CD4-positive, alpha-beta memory T cell (primary cell): ENCODE data around the gene SPAG9. TPM values are rescaled to one million over a fixed set of nuclear protein-coding genes. Genes with fewer than 3 reads are reported as not detected.

ENCODE experiments used
- CTCF ChIA-PET: fragments of 350-600 bp; sonication (Branson Sonifier 250); formaldehyde crosslinking; loops from one replicate; lab custom pipeline; 2021; ENCODE audit warnings: inconsistent platforms; ENCODE audit not compliant: partially characterized antibody; lab: Charles Lee
- POLR2A ChIA-PET: fragments of 350-600 bp; sonication (Branson Sonifier 250); formaldehyde crosslinking; loops from one replicate; lab custom pipeline; 2021; ENCODE audit not compliant: partially characterized antibody; lab: Charles Lee
- DNase-seq, 5 donors: peaks; one replicate each; pipeline versions ENCODE4 v3.0.0 to v3.0.0-alpha.2; 2020 to 2022; ENCODE audit warnings: mixed read lengths in 1 of 5
- H3K27ac ChIP-seq: one replicate; pipeline ENCODE4 v1.7.0; 2013; ENCODE audit warnings: low read depth, low read length
- H3K27me3 ChIP-seq: 2 replicates; pipeline ENCODE4 v1.7.0; 2013; ENCODE audit warnings: mild to moderate bottlenecking, low read length, moderate library complexity; ENCODE audit not compliant: insufficient read depth
- H3K36me3 ChIP-seq: 2 replicates; pipeline ENCODE4 v1.7.0; 2013; ENCODE audit warnings: mild to moderate bottlenecking, low read length, moderate library complexity; ENCODE audit not compliant: insufficient read depth
- H3K4me1 ChIP-seq: 2 replicates; pipeline ENCODE4 v1.7.0; 2013; ENCODE audit warnings: mild to moderate bottlenecking, low read length, moderate library complexity; ENCODE audit not compliant: insufficient read depth
- H3K4me3 ChIP-seq, 2 donors: one replicate each; pipeline ENCODE4 v1.7.0; 2013; ENCODE audit warnings: low read length in 2 of 2, mild to moderate bottlenecking in 1 of 2
- H3K9me3 ChIP-seq, 2 donors: one replicate each; pipeline ENCODE4 v1.7.0; 2013; ENCODE audit warnings: low read length in 2 of 2, control low read depth in 1 of 2; ENCODE audit not compliant: control insufficient read depth in 1 of 2
- H3K27ac Mint-ChIP-seq, 7 donors: one replicate each; pipeline ENCODE4 v1.8.0; 2020 to 2021; ENCODE audit warnings: mixed read lengths in 7 of 7, mild to moderate bottlenecking in 6 of 7, inconsistent platforms in 3 of 7, moderate library complexity in 3 of 7
- H3K27me3 Mint-ChIP-seq, 2 donors: one replicate each; pipeline ENCODE4 v1.8.0; 2020 to 2021; ENCODE audit warnings: mixed read lengths in 2 of 2
- H3K36me3 Mint-ChIP-seq, 2 donors: one replicate each; pipeline ENCODE4 v1.8.0; 2020 to 2021; ENCODE audit warnings: mixed read lengths in 2 of 2, inconsistent platforms in 1 of 2, mild to moderate bottlenecking in 1 of 2
- H3K4me1 Mint-ChIP-seq, 4 donors: one replicate each; pipeline ENCODE4 v1.8.0; 2020 to 2021; ENCODE audit warnings: mixed read lengths in 4 of 4, mild to moderate bottlenecking in 1 of 4
- H3K4me3 Mint-ChIP-seq, 8 donors: one replicate each; pipeline ENCODE4 v1.8.0; 2020 to 2021; ENCODE audit warnings: mixed read lengths in 8 of 8, mild to moderate bottlenecking in 7 of 8, moderate library complexity in 6 of 8, inconsistent platforms in 3 of 8
- H3K9me3 Mint-ChIP-seq, 8 donors: one replicate each; pipeline ENCODE4 v1.8.0; 2020 to 2021; ENCODE audit warnings: mixed read lengths in 8 of 8, mild to moderate bottlenecking in 5 of 8, inconsistent platforms in 3 of 8, moderate library complexity in 1 of 8
- intact Hi-C: fragments of 100-400 bp; cut with micrococcal nuclease; formaldehyde crosslinking; loops from one replicate; pipeline ENCODE4 v1.15.1; 2023
- polyA plus RNA-seq, 2 donors: library from polyadenylated mRNA; unstranded; fragments of 300-500 nt; fragmentation: Illumina TruSeq; gene quantifications; one replicate each; pipeline ENCODE4 v1.2.3, GENCODE V29; 2021
- total RNA-seq, 2 experiments: library from RNA; stranded (reverse); gene quantifications; one replicate each; pipeline ENCODE4 v1.2.3, GENCODE V29; 2021

The SPAG9 gene
- total and polyA plus RNA-seq, 4 experiments from 2014 or later = 3.2 to 62.3 (median 36.0) TPM

- Mint-ChIP-seq H3K27ac (peak overlapping the region in 1 of 7 donors; percentile 19), H3K9me3 (no peaks in the 10 kb centered on the region), H3K27me3 (no peaks in the 10 kb centered on the region), H3K4me3 (no peak overlapping the region), H3K4me1 (peaks cover 6 to 22% (median 13%) of the 10 kb centered on the region in 4 donors), H3K36me3 (peaks cover 2 to 5% of the 10 kb centered on the region in 2 donors)
- no peaks in the 10 kb centered on the region for H3K9me3 ChIP-seq
- intact Hi-C loops = loop anchor here (1.0 to 10.0 kb wide), 2 partner anchors 56 to 202 kb away; no protein-coding TSS in a partner anchor
- ChIA-PET POLR2A (interaction anchor here (0.6 to 1.7 kb wide), 3 partner anchors 13 to 96 kb away, joined by 3 to 6 read pairs (median 5); partner anchors contain the start of genes NME1 and SPAG9), CTCF (interaction anchor here (0.6 to 6.3 kb wide), 8 partner anchors 8 to 229 kb away, joined by 3 to 51 read pairs (median 4); no protein-coding TSS in a partner anchor)
- no peaks in the 10 kb centered on the region for H3K27me3 ChIP-seq
- H3K27ac ChIP-seq = no peak overlapping the region
- peak; percentile 31 to 49 (median 43) for DNase-seq
- no peaks in the 10 kb centered on the region for H3K4me1 ChIP-seq
- no peaks in the 10 kb centered on the region for H3K36me3 ChIP-seq
- no peak overlapping the region for H3K4me3 ChIP-seq
Observed at GRCh38 chr17:51056813-51057510, 63.7 kb downstream of the SPAG9 start.

GRCh38 chr17:51054748-51055147 is 65.9 kb downstream of the SPAG9 start:
- ChIA-PET POLR2A (no interaction called here), CTCF (interaction anchor here (6.3 kb wide), 1 partner anchor 53 kb away, joined by 51 read pairs; no protein-coding TSS in a partner anchor)
- H3K9me3 ChIP-seq = no peaks in the 10 kb centered on the region
- H3K27me3 ChIP-seq = no peaks in the 10 kb centered on the region
- H3K36me3 ChIP-seq = no peaks in the 10 kb centered on the region
- Mint-ChIP-seq H3K27me3 (no peaks in the 10 kb centered on the region), H3K4me1 (peaks cover 6 to 18% (median 12%) of the 10 kb centered on the region in 4 donors), H3K9me3 (no peaks in the 10 kb centered on the region), H3K36me3 (peaks cover 2 to 6% of the 10 kb centered on the region in 2 donors), H3K27ac (no peak overlapping the region), H3K4me3 (no peak overlapping the region)
- intact Hi-C loops = loop anchor here (10.0 kb wide), 1 partner anchor 200 kb away; no protein-coding TSS in a partner anchor
- H3K27ac ChIP-seq = no peak overlapping the region
- no peaks in the 10 kb centered on the region for H3K4me1 ChIP-seq
- no peak overlapping the region for H3K4me3 ChIP-seq
- no peak for DNase-seq

GRCh38 chr17:51052235-51052634 is 68.4 kb downstream of the SPAG9 start:
- Histone ChIP-seq H3K4me1 (peaks cover 14% of the 10 kb centered on the region), H3K4me3 (no peak overlapping the region), H3K27ac (no peak overlapping the region), H3K9me3 (no peaks in the 10 kb centered on the region), H3K36me3 (no peaks in the 10 kb centered on the region), H3K27me3 (no peaks in the 10 kb centered on the region)
- Mint-ChIP-seq H3K9me3 (no peaks in the 10 kb centered on the region), H3K27ac (no peak overlapping the region), H3K4me3 (no peak overlapping the region), H3K36me3 (peaks cover 2 to 6% of the 10 kb centered on the region in 2 donors), H3K4me1 (peaks cover 0 to 12% (median 10%) of the 10 kb centered on the region in 4 donors), H3K27me3 (no peaks in the 10 kb centered on the region)
- DNase-seq = no peak
- ChIA-PET CTCF (interaction anchor here (1.0 kb wide), 1 partner anchor 48 kb away, joined by 3 read pairs; no protein-coding TSS in a partner anchor), POLR2A (no interaction called here)
- intact Hi-C loops = loop anchor here (10.0 kb wide), 1 partner anchor 197 kb away; no protein-coding TSS in a partner anchor

- H3K27ac Mint-ChIP-seq = peak overlapping the region in 1 of 7 donors; percentile 70
- no peak overlapping the region for H3K4me3 Mint-ChIP-seq
- H3K27me3 Mint-ChIP-seq = no peaks in the 10 kb centered on the region
- intact Hi-C loops = loop anchor here (10.0 kb wide), 1 partner anchor 196 kb away; no protein-coding TSS in a partner anchor
- ChIA-PET CTCF (no interaction called here), POLR2A (no interaction called here)
- no peak overlapping the region for H3K27ac ChIP-seq
- H3K36me3 Mint-ChIP-seq = peaks cover 2 to 6% of the 10 kb centered on the region in 2 donors
- peaks cover 0 to 6% (median 4%) of the 10 kb centered on the region in 4 donors for H3K4me1 Mint-ChIP-seq
- no peaks in the 10 kb centered on the region for H3K9me3 Mint-ChIP-seq
- H3K4me3 ChIP-seq = no peak overlapping the region
- no peaks in the 10 kb centered on the region for H3K36me3 ChIP-seq
- H3K27me3 ChIP-seq = no peaks in the 10 kb centered on the region
- no peaks in the 10 kb centered on the region for H3K9me3 ChIP-seq
- H3K4me1 ChIP-seq = peaks cover 14% of the 10 kb centered on the region
- DNase-seq = no peak
Observed at GRCh38 chr17:51050291-51051033, 70.2 kb downstream of the SPAG9 start.

- peaks cover 0 to 1% of the 10 kb centered on the region in 2 donors for H3K36me3 Mint-ChIP-seq
Observed at GRCh38 chr17:51046514-51047384, 73.9 kb downstream of the SPAG9 start.

GRCh38 chr17:51046046-51046445 is 74.6 kb downstream of the SPAG9 start:
- ChIA-PET CTCF (interaction anchor here (1.1 to 1.8 kb wide), 6 partner anchors 11 to 107 kb away, joined by 4 to 7 read pairs (median 4); partner anchors contain the start of gene NME1), POLR2A (no interaction called here)

More at GRCh38 chr17:51046514-51047384, 73.9 kb downstream of the SPAG9 start:
- no peak for DNase-seq
- H3K27ac ChIP-seq = no peak overlapping the region
- peaks cover 0 to 9% (median 5%) of the 10 kb centered on the region in 4 donors for H3K4me1 Mint-ChIP-seq
- CTCF ChIA-PET = interaction anchor here (1.0 to 1.8 kb wide), 7 partner anchors 10 to 107 kb away, joined by 3 to 7 read pairs (median 4); partner anchors contain the start of gene NME1
- H3K4me1 ChIP-seq = peaks cover 14% of the 10 kb centered on the region
- H3K27me3 Mint-ChIP-seq = no peaks in the 10 kb centered on the region
- no peaks in the 10 kb centered on the region for H3K9me3 ChIP-seq
- H3K9me3 Mint-ChIP-seq = no peaks in the 10 kb centered on the region
- no peaks in the 10 kb centered on the region for H3K27me3 ChIP-seq
- no peak overlapping the region for H3K27ac Mint-ChIP-seq
- H3K4me3 Mint-ChIP-seq = no peak overlapping the region
- intact Hi-C loops = no loop called here
- H3K4me3 ChIP-seq = no peak overlapping the region
- POLR2A ChIA-PET = interaction anchor here (0.8 to 0.9 kb wide), 2 partner anchors 74 to 106 kb away, joined by 3 read pairs; partner anchors contain the start of genes NME1 and SPAG9
- H3K36me3 ChIP-seq = no peaks in the 10 kb centered on the region

More at GRCh38 chr17:51046046-51046445, 74.6 kb downstream of the SPAG9 start:
- Mint-ChIP-seq H3K27me3 (no peaks in the 10 kb centered on the region), H3K36me3 (peaks cover 0 to 7% of the 10 kb centered on the region in 2 donors), H3K4me1 (peaks cover 0 to 9% (median 5%) of the 10 kb centered on the region in 4 donors), H3K27ac (no peak overlapping the region), H3K4me3 (no peak overlapping the region), H3K9me3 (no peaks in the 10 kb centered on the region)
- Histone ChIP-seq H3K4me1 (peaks cover 14% of the 10 kb centered on the region), H3K4me3 (no peak overlapping the region), H3K9me3 (no peaks in the 10 kb centered on the region), H3K36me3 (no peaks in the 10 kb centered on the region), H3K27ac (no peak overlapping the region), H3K27me3 (no peaks in the 10 kb centered on the region)
- intact Hi-C loops = no loop called here
- DNase-seq = no peak
